Parathyroid adenoma (tissue), 2 donors: Measurements from ENCODE around the gene GUCA1A.
"Not testable (repeated sequence)": the region's sequence is repeated elsewhere in the genome, so short reads cannot be mapped to it uniquely, and the experiment has no call there.

Source experiments
- H2AFZ ChIP-seq: fragments of 300-600 bp; sonication (generic); one replicate; pipeline ENCODE4 v1.7.0; 2017; ENCODE audit warnings: antibody characterized with exemption, mild to moderate bottlenecking
- H3K27ac ChIP-seq: fragments of 300-600 bp; sonication (generic); one replicate; pipeline ENCODE4 v1.7.0; 2017
- H3K27me3 ChIP-seq: fragments of 300-600 bp; sonication (generic); one replicate; pipeline ENCODE4 v1.7.0; 2017; ENCODE audit warnings: low read length; ENCODE audit not compliant: control insufficient read depth, insufficient read depth
- H3K36me3 ChIP-seq: fragments of 300-600 bp; sonication (generic); one replicate; pipeline ENCODE4 v1.7.0; 2017; ENCODE audit warnings: low read length; ENCODE audit not compliant: control insufficient read depth, insufficient read depth
- H3K4me1 ChIP-seq: fragments of 300-600 bp; sonication (generic); one replicate; pipeline ENCODE4 v1.7.0; 2017; ENCODE audit warnings: control low read depth
- H3K4me2 ChIP-seq: fragments of 300-600 bp; sonication (generic); one replicate; pipeline ENCODE4 v1.7.0; 2017; ENCODE audit warnings: low read length
- H3K4me3 ChIP-seq: fragments of 300-600 bp; sonication (generic); one replicate; pipeline ENCODE4 v1.7.0; 2017; ENCODE audit warnings: low read depth, low read length
- H3K79me2 ChIP-seq: fragments of 300-600 bp; sonication (generic); one replicate; pipeline ENCODE4 v1.7.0; 2017; ENCODE audit warnings: control low read depth
- H3K9ac ChIP-seq: fragments of 300-600 bp; sonication (generic); one replicate; pipeline ENCODE4 v1.7.0; 2017; ENCODE audit warnings: mild to moderate bottlenecking
- H3K9me3 ChIP-seq: fragments of 300-600 bp; sonication (generic); one replicate; pipeline ENCODE4 v1.7.0; 2017; ENCODE audit warnings: low read length; ENCODE audit not compliant: control insufficient read depth
- TF ChIP-seq, protein P1 (sequence below): fragments of 300-600 bp; sonication (generic); IDR thresholded peaks from one replicate; pipeline ENCODE4 v1.7.0; 2017; ENCODE audit warnings: antibody characterized with exemption, mild to moderate bottlenecking
- donor health status: primary hyperparathyroidism.

GUCA1A gene

GRCh38 chr6:42165016-42165415 is 8.1 kb upstream of the GUCA1A start:
- Histone ChIP-seq H3K27me3 (no peaks in the 10 kb centered on the region), H3K4me2 (no peak overlapping the region), H3K4me1 (no peaks in the 10 kb centered on the region), H3K9ac (no peak overlapping the region), H3K9me3 (no peaks in the 10 kb centered on the region), H2AFZ (no peak overlapping the region), H3K79me2 (no peaks in the 10 kb centered on the region), H3K4me3 (no peak overlapping the region), H3K36me3 (no peaks in the 10 kb centered on the region), H3K27ac (no peak overlapping the region)
- TF ChIP-seq, protein P1, sequence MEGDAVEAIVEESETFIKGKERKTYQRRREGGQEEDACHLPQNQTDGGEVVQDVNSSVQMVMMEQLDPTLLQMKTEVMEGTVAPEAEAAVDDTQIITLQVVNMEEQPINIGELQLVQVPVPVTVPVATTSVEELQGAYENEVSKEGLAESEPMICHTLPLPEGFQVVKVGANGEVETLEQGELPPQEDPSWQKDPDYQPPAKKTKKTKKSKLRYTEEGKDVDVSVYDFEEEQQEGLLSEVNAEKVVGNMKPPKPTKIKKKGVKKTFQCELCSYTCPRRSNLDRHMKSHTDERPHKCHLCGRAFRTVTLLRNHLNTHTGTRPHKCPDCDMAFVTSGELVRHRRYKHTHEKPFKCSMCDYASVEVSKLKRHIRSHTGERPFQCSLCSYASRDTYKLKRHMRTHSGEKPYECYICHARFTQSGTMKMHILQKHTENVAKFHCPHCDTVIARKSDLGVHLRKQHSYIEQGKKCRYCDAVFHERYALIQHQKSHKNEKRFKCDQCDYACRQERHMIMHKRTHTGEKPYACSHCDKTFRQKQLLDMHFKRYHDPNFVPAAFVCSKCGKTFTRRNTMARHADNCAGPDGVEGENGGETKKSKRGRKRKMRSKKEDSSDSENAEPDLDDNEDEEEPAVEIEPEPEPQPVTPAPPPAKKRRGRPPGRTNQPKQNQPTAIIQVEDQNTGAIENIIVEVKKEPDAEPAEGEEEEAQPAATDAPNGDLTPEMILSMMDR = no peak

DNA sequence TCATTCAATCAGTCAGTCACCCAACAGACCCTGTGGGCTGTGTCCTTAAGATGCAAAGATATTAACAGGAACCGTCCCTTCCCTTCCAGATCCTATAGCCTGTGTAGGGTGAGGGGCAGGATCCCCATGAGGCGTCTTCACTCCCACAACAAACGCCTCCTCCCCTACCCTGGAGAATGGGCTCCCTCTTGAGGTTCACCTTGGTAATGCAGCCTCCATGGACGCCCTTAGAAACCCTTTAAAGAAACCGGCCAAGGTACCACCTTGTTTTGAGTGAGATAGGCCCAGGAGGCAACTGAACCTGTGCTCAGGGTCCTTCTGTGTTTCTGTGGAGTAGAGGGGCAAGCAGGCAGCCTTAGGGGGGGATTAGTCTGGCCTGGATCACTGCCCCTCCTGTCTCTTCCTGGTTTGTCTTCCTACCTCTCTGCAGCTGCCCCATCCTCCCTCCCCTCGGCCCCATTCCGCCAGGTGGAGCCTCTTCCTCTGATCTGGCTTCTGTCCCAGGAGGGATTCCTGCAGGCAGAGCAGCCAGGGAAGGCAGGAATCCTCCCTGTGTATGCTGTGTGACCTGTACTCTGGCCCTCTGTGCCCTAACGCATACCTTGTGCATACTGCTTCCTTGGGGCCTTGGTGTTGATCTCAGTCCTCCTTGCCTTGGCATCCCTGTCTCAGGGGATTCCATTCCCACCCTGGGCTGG is 6.6 kb upstream of the GUCA1A start:
- H3K27me3 ChIP-seq = no peaks in the 10 kb centered on the region
- no peak overlapping the region for H3K9ac ChIP-seq
- H3K36me3 ChIP-seq = no peaks in the 10 kb centered on the region
- H3K79me2 ChIP-seq = no peaks in the 10 kb centered on the region
- no peak overlapping the region for H3K27ac ChIP-seq
- peak overlapping the region; percentile 89 for H2AFZ ChIP-seq
- H3K4me3 ChIP-seq = no peak overlapping the region
- no peaks in the 10 kb centered on the region for H3K9me3 ChIP-seq
- no peaks in the 10 kb centered on the region for H3K4me1 ChIP-seq
- H3K4me2 ChIP-seq = no peak overlapping the region
- TF ChIP-seq, protein P1 = peak; percentile 99

GRCh38 chr6:42168650-42169049 is 4.5 kb upstream of the GUCA1A start:
- no peaks in the 10 kb centered on the region for H3K36me3 ChIP-seq
- no peak overlapping the region for H3K4me2 ChIP-seq
- H3K4me1 ChIP-seq = no peaks in the 10 kb centered on the region
- H3K79me2 ChIP-seq = no peaks in the 10 kb centered on the region
- no peak overlapping the region for H3K9ac ChIP-seq
- no peak overlapping the region for H3K27ac ChIP-seq
- no peaks in the 10 kb centered on the region for H3K27me3 ChIP-seq
- TF ChIP-seq, protein P1 = no peak
- no peaks in the 10 kb centered on the region for H3K9me3 ChIP-seq
- H2AFZ ChIP-seq = no peak overlapping the region
- no peak overlapping the region for H3K4me3 ChIP-seq

GRCh38 chr6:42169780-42170179 is 3.4 kb upstream of the GUCA1A start:
- H3K9ac ChIP-seq, H3K27me3 ChIP-seq, H3K36me3 ChIP-seq, H3K4me3 ChIP-seq, H3K4me2 ChIP-seq, H3K4me1 ChIP-seq, H3K9me3 ChIP-seq, H3K27ac ChIP-seq, H3K79me2 ChIP-seq, H2AFZ ChIP-seq: not testable (repeated sequence)

- H3K79me2 ChIP-seq = no peaks in the 10 kb centered on the region
- no peak overlapping the region for H3K27ac ChIP-seq
- H3K9ac ChIP-seq = no peak overlapping the region
- H2AFZ ChIP-seq = no peak overlapping the region
- no peaks in the 10 kb centered on the region for H3K27me3 ChIP-seq
- no peaks in the 10 kb centered on the region for H3K4me1 ChIP-seq
- no peak overlapping the region for H3K4me3 ChIP-seq
- no peaks in the 10 kb centered on the region for H3K9me3 ChIP-seq
- H3K36me3 ChIP-seq = no peaks in the 10 kb centered on the region
- H3K4me2 ChIP-seq = no peak overlapping the region
- TF ChIP-seq, protein P1 = no peak
These were observed 1.2 kb upstream of the GUCA1A start for GRCh38 chr6:42171813-42172581.
